GM23248 (cell line): ENCODE measurements around the gene VPS35L.

ENCODE experiments used
- EZH2 ChIP-seq: fragments of 200-600 bp; sonication (generic); IDR thresholded peaks from 2 replicates; pipeline ENCODE4 v1.6.1; 2018; ENCODE audit warnings: antibody characterized with exemption, mild to moderate bottlenecking; ENCODE audit not compliant: insufficient read depth, poor library complexity, severe bottlenecking
- EZH2phosphoT487 ChIP-seq: fragments of 200-600 bp; sonication (generic); IDR thresholded peaks from 2 replicates; pipeline ENCODE4 v1.6.1; 2018; ENCODE audit warnings: antibody characterized with exemption, moderate library complexity, mild to moderate bottlenecking, low read depth; ENCODE audit not compliant: insufficient read depth

- no peak for TF ChIP-seq EZH2
- TF ChIP-seq EZH2phosphoT487, result no peak
Measured at GRCh38 chr16:19709381-19710136, 154.1 kb downstream of the VPS35L start.
